Fibroblast of lung (primary cell): ENCODE results near the gene ABCG8.
A peak's percentile ranks its signal among the peaks of the same experiment; 100 is the strongest.

Source experiments
- CTCF ChIP-seq, 2 donors: IDR thresholded peaks in 1 of 2; conservative IDR thresholded peaks in 1 of 2; 1 replicate in 1 of 2; 2 replicates in 1 of 2; pipeline ENCODE4 v1.5.1; 2011 to 2012; ENCODE audit warnings: low read length in 2 of 2, control low read depth in 1 of 2, inconsistent platforms in 1 of 2, low read depth in 1 of 2, mild to moderate bottlenecking in 1 of 2
- EZH2 ChIP-seq: IDR thresholded peaks from 2 replicates; pipeline ENCODE4 v1.5.1; 2012; ENCODE audit warnings: low read length, control low read depth, mild to moderate bottlenecking; ENCODE audit errors: missing control alignments

- TF ChIP-seq CTCF (conservative IDR thresholded peaks at IDR 0.05 in 1 of 2, IDR thresholded peaks at IDR 0.05 in 1 of 2; ENCODE audit: low read depth in 1 of 2, low read length in 2 of 2) (peak; percentile 92 to 99), EZH2 (no peak)
These were observed 39.2 kb downstream of the ABCG8 start for GRCh38 chr2:43877782-43878464.
